Testis (tissue), 2 donors: ENCODE measurements around the gene PRTG.

Experiments used
- POLR2A ChIP-seq: fragments of 450-650 bp; IDR thresholded peaks from one replicate; pipeline ENCODE4 v1.6.1; 2017; ENCODE audit warnings: antibody characterized with exemption, mild to moderate bottlenecking, moderate library complexity
- TF ChIP-seq, protein P1 (sequence below), 3 experiments: fragments of 450-650 bp in 2 of 3; fragments of 200-600 bp in 1 of 3; sonication (generic) in 1 of 3; IDR thresholded peaks; one replicate each; pipeline ENCODE4 v1.5.1; 2016 to 2019; ENCODE audit warnings: antibody characterized with exemption in 3 of 3, mild to moderate bottlenecking in 2 of 3, moderate library complexity in 1 of 3

DNA sequence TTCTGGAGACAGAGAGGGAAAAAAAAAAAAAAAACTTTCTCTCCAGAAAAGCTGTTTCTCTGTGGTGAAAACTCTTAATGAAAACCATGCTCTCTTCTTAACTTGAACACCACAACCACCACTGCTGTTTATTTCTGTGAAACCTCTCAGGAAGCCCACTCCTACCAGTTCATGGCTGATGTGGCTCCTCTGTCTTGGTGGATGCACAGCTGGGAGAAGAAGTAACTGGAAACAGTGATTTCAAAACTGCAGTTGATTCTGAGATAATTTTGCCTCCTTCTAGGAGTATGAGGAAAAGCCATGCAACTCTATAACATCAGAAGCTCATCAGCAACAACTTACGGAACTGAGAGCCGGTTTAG lies 114.6 kb downstream of the PRTG start:
- TF ChIP-seq, protein P1, sequence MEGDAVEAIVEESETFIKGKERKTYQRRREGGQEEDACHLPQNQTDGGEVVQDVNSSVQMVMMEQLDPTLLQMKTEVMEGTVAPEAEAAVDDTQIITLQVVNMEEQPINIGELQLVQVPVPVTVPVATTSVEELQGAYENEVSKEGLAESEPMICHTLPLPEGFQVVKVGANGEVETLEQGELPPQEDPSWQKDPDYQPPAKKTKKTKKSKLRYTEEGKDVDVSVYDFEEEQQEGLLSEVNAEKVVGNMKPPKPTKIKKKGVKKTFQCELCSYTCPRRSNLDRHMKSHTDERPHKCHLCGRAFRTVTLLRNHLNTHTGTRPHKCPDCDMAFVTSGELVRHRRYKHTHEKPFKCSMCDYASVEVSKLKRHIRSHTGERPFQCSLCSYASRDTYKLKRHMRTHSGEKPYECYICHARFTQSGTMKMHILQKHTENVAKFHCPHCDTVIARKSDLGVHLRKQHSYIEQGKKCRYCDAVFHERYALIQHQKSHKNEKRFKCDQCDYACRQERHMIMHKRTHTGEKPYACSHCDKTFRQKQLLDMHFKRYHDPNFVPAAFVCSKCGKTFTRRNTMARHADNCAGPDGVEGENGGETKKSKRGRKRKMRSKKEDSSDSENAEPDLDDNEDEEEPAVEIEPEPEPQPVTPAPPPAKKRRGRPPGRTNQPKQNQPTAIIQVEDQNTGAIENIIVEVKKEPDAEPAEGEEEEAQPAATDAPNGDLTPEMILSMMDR (IDR thresholded peaks at IDR 0.05), result no peak
- no peak for TF ChIP-seq POLR2A
